Head of caudate nucleus (tissue), 42 donors: ENCODE measurements around the gene ATG4D.
"Not testable (repeated sequence)": the region's sequence is repeated elsewhere in the genome, so short reads cannot be mapped to it uniquely, and the experiment has no call there.

ENCODE experiments used
- DNase-seq, 42 donors: peaks; one replicate each; pipeline versions ENCODE4 v3.0.0 to v3.0.0-alpha.2; 2020 to 2021; ENCODE audit warnings: mixed read lengths in 7 of 42
- intact Hi-C: fragments of 100-400 bp; cut with DNase I; formaldehyde crosslinking; loops from one replicate; pipeline ENCODE4 v1.15.0; 2022

The ATG4D gene

DNA sequence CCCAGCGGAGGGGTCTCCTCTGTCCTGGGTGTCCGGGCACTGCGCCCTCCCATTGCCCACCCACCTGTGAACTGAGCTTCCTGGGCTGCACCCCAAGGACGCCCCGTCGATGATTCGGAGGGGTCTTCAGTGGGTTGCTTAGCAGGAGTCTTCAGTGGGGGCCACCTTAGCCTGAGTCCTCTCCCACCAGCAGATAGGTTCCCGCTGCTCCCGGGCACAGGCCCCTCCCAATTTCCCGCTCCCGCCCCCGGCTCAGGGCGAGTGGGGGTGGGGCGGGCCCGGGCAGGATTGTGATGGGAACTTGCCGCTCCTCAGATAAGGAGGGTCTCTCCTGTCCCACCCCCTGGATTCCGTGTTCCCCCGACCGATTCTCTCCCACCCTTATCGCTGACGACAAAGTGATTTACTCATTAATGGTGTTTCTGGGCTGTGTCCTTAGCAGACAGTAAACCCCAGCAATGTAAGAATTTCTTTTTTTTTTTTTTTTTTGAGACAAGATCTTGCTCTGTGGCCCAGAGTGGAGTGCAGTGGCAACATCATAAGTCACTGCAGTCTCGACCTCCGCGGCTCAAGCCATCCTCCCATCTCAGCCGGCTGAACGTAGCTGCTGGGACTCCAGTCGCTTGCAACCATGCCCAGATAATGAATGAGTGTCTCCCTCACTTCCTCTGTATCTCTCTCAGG lies 25.8 kb upstream of the ATG4D start:
- intact Hi-C loops, result no loop called here
- peak in 41 of 42 donors; percentile 31 to 85 (median 64) for DNase-seq

GRCh38 chr19:10518444-10519361 lies 25.0 kb upstream of the ATG4D start:
- peak in 21 of 42 donors; percentile 17 to 72 (median 39) for DNase-seq
- intact Hi-C loops, result no loop called here

- intact Hi-C loops, result no loop called here
- DNase-seq, result no peak
These were observed 24.3 kb upstream of the ATG4D start for GRCh38 chr19:10519421-10519820.

GRCh38 chr19:10520652-10521318 lies 22.9 kb upstream of the ATG4D start:
- intact Hi-C loops, result no loop called here

GRCh38 chr19:10521461-10522171 lies 22.1 kb upstream of the ATG4D start:
- DNase-seq, result no peak
- intact Hi-C loops, result no loop called here

More at GRCh38 chr19:10520652-10521318, 22.9 kb upstream of the ATG4D start:
- no peak for DNase-seq

DNA sequence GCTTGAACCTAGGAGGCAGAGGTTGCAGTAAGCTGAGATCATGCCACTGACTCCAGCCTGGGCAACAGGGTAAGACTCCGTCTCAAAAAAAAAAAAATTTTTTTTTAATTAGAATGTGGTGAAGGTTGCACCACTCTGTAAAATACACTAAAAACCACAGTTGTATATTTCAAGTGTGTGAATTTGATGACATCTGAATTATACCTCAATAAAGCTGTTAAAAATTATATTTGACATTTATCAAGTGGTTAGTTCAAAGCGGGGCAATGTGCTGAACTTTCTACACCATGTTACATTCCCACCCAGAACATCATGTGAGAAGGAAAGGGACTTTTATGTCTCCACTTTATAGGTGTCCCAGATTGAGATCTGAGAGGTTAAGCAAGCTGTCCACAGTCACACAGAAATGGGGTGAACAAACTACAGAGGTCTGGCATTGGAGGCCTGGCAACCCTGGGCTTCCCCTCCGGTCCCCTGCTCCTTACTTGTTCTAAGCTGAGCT lies 20.5 kb upstream of the ATG4D start:
- intact Hi-C loops, result no loop called here
- DNase-seq, result no peak

DNA sequence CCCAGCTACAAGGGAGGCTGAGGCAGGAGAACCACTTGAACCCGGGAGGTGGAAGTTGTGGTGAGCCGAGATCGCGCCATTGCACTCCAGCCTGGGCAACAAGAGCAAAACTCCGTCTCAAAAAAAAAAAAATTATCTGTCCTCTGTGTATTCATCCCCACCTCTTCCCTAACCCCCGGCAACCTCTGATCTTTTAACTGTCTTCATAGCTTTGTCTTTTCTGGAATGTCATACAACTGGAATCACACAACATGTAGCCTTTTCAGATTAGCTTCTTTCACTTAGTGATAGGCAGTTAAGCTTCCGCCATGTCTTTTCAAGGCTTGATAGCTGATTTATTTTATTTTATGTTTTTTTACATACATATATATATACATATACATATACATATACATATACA lies 18.1 kb upstream of the ATG4D start:
- no peak for DNase-seq
- intact Hi-C loops, result no loop called here

- intact Hi-C loops, DNase-seq: not testable (repeated sequence)
These were observed 16.8 kb upstream of the ATG4D start for GRCh38 chr19:10526887-10527286.

DNA sequence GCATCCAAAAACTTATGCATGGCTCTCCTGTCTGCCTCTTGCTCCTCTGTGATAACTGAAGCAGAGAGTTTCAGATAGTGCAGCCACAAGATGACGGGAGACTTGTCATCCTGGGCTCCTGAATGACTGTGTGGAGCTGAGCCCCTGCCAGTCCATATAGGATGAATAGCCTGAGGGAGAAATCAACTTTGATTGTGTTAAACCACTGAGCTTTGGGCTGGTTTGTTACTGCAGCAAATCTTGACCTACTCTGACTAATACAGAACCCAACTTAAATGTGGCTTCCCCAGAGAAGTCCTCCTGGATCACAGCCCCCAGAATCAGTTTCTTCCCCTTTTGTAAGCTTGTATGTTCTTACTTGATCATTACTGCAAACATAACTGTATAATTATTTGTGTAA lies 11.2 kb upstream of the ATG4D start:
- no peak for DNase-seq
- intact Hi-C loops, result no loop called here

GRCh38 chr19:10533646-10534386 lies 9.9 kb upstream of the ATG4D start:
- DNase-seq, result no peak
- intact Hi-C loops, result no loop called here

GRCh38 chr19:10535613-10536012 lies 8.1 kb upstream of the ATG4D start:
- intact Hi-C loops, result no loop called here
- no peak for DNase-seq

GRCh38 chr19:10537668-10538067 lies 6.0 kb upstream of the ATG4D start:
- DNase-seq, result no peak
- intact Hi-C loops, result no loop called here

DNA sequence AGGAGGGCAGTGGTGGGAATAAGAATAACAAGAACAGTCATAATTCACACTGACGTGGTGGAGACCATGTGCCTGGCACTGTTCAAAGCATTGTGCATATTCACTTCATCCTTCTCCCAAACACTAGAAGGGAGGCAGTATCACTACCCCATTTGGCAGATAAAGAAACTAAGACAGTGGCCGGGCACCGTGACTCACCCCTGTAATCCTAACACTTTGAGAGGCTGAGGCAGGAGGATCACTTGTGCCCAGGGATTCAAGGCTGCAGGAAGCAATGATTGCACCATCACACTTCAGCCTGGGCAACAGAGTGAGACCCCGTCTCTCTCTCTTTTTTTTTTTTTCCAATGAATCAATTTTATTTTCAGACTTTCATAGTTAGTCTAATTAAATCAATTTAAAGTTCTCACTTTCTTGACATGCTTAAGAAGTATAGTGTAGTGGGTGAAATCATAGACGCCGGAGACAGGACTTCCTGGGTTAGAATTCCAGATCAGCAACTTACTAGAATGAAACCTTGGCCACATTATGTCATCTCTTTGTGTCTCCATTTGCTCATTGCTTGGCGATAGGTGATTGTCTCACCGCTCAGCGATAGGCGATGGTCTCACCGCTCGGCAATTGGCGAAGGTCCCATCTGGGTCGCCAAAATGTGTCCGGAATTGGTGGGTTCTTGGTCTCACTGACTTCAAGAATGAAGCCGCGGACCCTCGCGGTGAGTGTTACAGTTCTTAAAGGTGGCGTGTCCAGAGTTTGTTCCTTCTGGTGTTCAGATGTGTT lies 5.3 kb upstream of the ATG4D start:
- no peak for DNase-seq
- intact Hi-C loops, result no loop called here

GRCh38 chr19:10539016-10539415 lies 4.7 kb upstream of the ATG4D start:
- intact Hi-C loops, DNase-seq: not testable (repeated sequence)

DNA sequence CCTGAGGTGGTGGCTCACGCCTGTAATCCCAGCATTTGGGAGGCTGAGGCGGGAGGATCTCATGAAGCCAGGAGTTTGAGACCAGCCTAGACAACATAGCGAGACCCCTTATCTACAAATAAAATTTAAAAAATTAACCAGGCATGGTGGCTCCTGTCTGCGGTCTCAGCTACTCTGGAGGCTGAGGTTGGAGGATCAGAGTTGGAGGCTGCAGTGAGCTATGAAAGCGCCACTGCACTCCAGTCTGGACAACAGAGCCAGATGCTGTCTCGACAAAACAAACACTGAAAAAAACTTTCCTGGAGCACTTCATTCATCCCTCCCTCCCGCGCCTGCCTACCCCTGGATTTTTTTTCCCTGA lies 665 bp upstream of the ATG4D start:
- intact Hi-C loops, result no loop called here

DNA sequence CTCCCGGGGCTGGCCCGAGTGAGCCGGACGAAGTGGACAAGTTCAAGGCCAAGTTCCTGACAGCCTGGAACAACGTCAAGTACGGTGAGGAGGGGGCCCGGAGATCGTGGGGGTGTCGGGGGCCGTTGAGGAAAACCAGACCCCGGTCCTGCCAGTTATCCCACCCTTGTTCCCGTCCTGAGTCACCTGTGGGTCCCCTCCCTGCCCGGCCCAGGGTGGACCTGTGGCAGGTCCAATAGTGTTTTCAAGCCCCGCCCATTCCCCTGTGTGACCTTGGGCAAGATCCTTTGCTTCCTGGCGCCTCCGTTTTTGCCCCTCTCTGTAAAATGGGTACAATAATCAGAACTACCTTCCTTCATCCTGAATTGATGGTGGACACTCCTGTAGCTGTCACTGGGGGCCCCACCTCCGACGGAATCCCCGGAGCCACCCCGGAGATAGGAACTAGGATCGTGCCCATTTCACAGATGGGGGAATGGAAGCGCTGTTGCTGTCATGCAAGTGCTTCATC lies 593 bp downstream of the ATG4D start:
- peak in 4 of 42 donors; percentile 7 to 25 (median 14) for DNase-seq
- intact Hi-C loops, result no loop called here

More for the DNA sequence above, 665 bp upstream of the ATG4D start:
- no peak for DNase-seq

DNA sequence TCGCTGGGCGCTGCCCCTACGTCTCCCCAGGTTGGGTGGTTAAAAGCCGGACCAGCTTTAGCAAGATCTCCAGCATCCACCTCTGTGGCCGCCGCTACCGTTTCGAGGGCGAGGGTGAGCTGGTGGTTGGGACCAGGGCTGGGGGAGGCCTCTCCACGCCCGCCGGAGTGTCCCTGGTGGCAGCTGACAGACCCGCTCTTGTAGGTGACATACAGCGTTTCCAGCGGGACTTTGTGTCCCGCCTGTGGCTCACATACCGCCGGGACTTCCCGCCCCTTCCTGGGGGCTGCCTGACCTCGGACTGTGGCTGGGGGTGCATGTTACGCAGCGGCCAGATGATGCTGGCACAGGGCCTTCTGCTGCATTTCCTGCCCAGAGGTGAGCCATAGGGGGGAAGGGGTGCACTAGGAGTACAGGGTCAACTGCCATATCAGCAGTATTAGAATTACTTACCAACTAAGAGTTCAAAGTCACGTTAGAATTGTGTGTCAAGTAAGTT lies 1.1 kb downstream of the ATG4D start:
- intact Hi-C loops, result no loop called here
- peak in 1 of 42 donors; percentile 45 for DNase-seq
